Brain microvascular endothelial cell (primary cell): Measurements from ENCODE around the gene CLSTN3.

ENCODE experiments used
- DNase-seq: peaks from one replicate; pipeline ENCODE4 v3.0.0-alpha.2; 2020
- H3K27ac ChIP-seq: fragments of 250-450 bp; sonication (Bioruptor Pico); 2 replicates; pipeline ENCODE4 v1.5.1; 2020; ENCODE audit warnings: mild to moderate bottlenecking, moderate library complexity
- H3K27me3 ChIP-seq: fragments of 250-450 bp; sonication (Bioruptor Pico); replicated peaks from 2 replicates; pipeline ENCODE4 v1.5.1; 2020; ENCODE audit warnings: mild to moderate bottlenecking
- H3K36me3 ChIP-seq: fragments of 250-450 bp; sonication (Bioruptor Pico); replicated peaks from 2 replicates; pipeline ENCODE4 v1.5.1; 2020; ENCODE audit warnings: mild to moderate bottlenecking
- H3K4me3 ChIP-seq: 2 replicates; pipeline ENCODE4 v1.5.1; 2011; ENCODE audit warnings: low read depth, mild to moderate bottlenecking, control low read depth, low read length, moderate library complexity
- CTCF ChIP-seq: IDR thresholded peaks from 2 replicates; pipeline ENCODE4 v1.5.1; 2011; ENCODE audit warnings: low read depth, mild to moderate bottlenecking, moderate library complexity, low read length, control low read depth, inconsistent platforms; ENCODE audit errors: missing control alignments
- in situ Hi-C: cut with HindIII; loops from 2 replicates; pipeline ENCODE4 v1.10.0; 2017; ENCODE audit warnings: low sequenced_read_pairs, low pct_ligation_motif_present

The CLSTN3 gene

GRCh38 chr12:7123806-7124522 lies 6.2 kb upstream of the CLSTN3 start:
- no peaks in the 10 kb centered on the region for H3K36me3 ChIP-seq
- no peaks in the 10 kb centered on the region for H3K27me3 ChIP-seq
- in situ Hi-C loops: no loop called here
- H3K4me3 ChIP-seq: no peak overlapping the region
- TF ChIP-seq CTCF: no peak
- H3K27ac ChIP-seq: no peak overlapping the region
- no peak for DNase-seq

GRCh38 chr12:7125632-7126227 lies 4.4 kb upstream of the CLSTN3 start:
- no peak for TF ChIP-seq CTCF
- DNase-seq: no peak

GRCh38 chr12:7127916-7128626 lies 2.1 kb upstream of the CLSTN3 start:
- Histone ChIP-seq H3K36me3 (no peaks in the 10 kb centered on the region), H3K4me3 (no peak overlapping the region), H3K27ac (no peak overlapping the region), H3K27me3 (no peaks in the 10 kb centered on the region)
- no peak for DNase-seq
- in situ Hi-C loops: no loop called here
- no peak for TF ChIP-seq CTCF

More at GRCh38 chr12:7125632-7126227, 4.4 kb upstream of the CLSTN3 start:
- in situ Hi-C loops: no loop called here
- Histone ChIP-seq H3K27me3 (no peaks in the 10 kb centered on the region), H3K36me3 (no peaks in the 10 kb centered on the region), H3K4me3 (no peak overlapping the region), H3K27ac (no peak overlapping the region)

GRCh38 chr12:7128681-7129286 lies 1.4 kb upstream of the CLSTN3 start, which contains the start of gene RBP5:
TSS of gene RBP5 (minus strand) at chr12:7128889. CDS start at chr12:7128775, 114 bp downstream.
- H3K27me3 ChIP-seq: no peaks in the 10 kb centered on the region
- no peak for TF ChIP-seq CTCF
- DNase-seq: no peak
- H3K36me3 ChIP-seq: no peaks in the 10 kb centered on the region
- no peak within 1 kb of the TSS for H3K27ac ChIP-seq
- H3K4me3 ChIP-seq: peak within 1 kb of the TSS; percentile 73
- in situ Hi-C loops: no loop called here

- DNase-seq: no peak
- in situ Hi-C loops: no loop called here
- peak overlapping the region; percentile 73 for H3K4me3 ChIP-seq
- H3K27ac ChIP-seq: no peak overlapping the region
- no peaks in the 10 kb centered on the region for H3K27me3 ChIP-seq
- no peaks in the 10 kb centered on the region for H3K36me3 ChIP-seq
- TF ChIP-seq CTCF: no peak
These were observed 792 bp upstream of the CLSTN3 start for GRCh38 chr12:7129287-7129871.
